GM12801 (cell line): ENCODE measurements around the gene BCAS1.

Experiments
- TF ChIP-seq, protein P1 (sequence below): IDR thresholded peaks from one replicate; pipeline ENCODE4 v1.5.1; 2011; ENCODE audit warnings: control low read depth; ENCODE audit not compliant: insufficient read length; ENCODE audit errors: extremely low read depth

The BCAS1 gene

DNA sequence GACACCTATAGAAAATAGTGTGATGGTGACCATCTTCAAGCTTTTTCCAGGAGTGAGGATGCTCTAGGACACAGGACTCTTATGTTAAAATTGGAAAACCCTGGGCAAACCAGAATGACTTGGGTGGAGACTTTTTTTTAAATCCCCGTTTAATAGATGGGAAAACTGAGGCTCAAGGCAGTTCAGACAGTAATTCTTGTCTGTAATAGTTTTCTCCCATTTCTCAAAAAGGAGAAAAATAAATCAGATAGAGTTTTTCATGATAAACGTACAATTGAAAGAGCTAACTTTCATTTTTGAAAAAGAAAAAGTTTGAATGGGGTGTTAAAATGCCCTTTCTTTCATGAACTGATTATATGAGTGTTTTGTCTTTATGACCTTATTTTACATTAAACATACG lies 6.8 kb downstream of the BCAS1 start:
- TF ChIP-seq, protein P1, sequence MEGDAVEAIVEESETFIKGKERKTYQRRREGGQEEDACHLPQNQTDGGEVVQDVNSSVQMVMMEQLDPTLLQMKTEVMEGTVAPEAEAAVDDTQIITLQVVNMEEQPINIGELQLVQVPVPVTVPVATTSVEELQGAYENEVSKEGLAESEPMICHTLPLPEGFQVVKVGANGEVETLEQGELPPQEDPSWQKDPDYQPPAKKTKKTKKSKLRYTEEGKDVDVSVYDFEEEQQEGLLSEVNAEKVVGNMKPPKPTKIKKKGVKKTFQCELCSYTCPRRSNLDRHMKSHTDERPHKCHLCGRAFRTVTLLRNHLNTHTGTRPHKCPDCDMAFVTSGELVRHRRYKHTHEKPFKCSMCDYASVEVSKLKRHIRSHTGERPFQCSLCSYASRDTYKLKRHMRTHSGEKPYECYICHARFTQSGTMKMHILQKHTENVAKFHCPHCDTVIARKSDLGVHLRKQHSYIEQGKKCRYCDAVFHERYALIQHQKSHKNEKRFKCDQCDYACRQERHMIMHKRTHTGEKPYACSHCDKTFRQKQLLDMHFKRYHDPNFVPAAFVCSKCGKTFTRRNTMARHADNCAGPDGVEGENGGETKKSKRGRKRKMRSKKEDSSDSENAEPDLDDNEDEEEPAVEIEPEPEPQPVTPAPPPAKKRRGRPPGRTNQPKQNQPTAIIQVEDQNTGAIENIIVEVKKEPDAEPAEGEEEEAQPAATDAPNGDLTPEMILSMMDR, result no peak

DNA sequence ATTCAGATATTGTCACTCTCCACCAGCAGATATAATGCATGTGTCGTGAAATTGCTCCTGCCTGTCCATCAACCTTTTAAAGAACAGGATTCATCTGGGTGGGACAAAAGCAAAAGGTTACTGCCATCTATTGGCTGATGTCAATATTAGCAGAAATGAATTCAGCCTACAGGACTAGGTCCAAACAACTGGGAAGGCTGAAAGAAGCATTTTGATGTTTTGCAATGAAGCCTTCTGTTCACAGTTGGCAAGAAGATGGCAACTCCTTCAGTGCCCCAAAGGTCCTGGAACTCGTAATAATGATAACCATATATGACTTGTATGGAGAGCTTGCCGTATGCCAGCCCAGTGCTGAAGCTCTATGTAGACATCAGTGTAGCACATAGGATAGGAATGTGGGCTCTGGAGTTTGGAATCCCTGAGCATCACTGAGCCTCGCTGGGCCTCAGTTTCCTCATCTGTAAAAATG lies 7.5 kb downstream of the BCAS1 start:
- TF ChIP-seq, protein P1, result no peak

DNA sequence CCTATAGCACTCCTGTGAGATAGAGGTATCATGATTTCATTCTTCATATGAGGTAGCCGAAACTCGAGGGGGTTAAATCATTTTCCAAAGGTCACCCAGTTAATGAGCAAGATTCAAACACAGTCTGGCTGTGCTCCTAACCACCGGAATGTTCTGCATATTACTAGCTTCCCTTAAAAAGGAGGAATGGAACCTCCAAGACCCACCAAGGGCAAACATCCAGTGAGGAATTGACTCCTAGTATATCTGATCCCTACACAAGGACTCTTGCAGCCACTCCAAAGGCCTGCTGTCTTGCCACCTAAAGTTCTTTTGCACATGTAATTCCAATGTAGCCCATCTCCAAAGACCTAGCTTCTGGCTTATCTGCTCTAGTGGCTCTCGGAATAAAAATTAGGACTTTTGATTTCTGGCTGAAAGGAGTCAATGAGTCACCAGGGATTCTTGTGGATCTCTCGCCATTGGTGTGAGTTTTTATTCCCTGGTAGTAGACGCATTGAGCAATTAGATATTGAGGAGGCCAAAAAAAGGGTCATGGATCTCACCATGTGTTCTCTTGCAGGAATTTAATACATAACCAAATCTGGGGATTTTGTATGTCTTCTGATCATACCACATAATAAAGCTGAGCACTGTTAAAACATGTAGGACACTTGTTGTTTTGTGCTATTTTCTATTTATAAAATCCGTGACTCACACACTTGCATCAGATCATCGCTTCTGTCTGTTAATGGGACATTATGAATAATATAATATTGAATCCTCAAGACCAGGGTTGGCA lies 9.1 kb downstream of the BCAS1 start:
- TF ChIP-seq, protein P1, result no peak

DNA sequence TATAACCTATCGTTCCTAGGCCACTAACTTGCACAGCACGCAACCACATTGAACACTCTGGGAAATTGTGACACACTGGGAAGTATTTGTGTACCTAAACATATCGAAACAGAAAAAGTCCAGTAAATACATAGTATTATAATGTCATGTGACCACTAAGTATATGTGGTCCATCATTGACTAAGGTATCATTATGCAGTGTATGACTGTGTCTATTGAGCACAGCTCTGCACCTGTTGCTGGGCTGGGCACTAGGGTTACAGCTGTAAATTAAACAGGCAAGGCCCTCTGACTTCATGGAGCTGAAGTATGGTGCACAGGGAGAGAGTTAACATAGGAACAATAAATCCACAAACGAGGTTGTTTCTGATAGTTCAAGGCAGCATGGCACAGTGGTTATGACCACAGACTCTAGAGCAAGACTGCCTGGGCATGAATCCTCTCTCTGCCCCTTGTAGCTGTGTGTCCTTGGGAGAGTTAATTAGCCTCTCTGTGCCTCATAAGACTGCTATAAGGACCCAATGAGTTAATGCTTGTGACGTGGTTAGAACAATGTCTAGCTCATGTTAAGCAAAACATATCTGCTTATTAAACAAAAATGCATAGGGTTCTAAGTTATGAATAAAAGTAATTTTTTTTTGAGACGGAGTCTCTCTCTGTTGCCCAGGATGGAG lies 10.6 kb downstream of the BCAS1 start:
- TF ChIP-seq, protein P1, result no peak

DNA sequence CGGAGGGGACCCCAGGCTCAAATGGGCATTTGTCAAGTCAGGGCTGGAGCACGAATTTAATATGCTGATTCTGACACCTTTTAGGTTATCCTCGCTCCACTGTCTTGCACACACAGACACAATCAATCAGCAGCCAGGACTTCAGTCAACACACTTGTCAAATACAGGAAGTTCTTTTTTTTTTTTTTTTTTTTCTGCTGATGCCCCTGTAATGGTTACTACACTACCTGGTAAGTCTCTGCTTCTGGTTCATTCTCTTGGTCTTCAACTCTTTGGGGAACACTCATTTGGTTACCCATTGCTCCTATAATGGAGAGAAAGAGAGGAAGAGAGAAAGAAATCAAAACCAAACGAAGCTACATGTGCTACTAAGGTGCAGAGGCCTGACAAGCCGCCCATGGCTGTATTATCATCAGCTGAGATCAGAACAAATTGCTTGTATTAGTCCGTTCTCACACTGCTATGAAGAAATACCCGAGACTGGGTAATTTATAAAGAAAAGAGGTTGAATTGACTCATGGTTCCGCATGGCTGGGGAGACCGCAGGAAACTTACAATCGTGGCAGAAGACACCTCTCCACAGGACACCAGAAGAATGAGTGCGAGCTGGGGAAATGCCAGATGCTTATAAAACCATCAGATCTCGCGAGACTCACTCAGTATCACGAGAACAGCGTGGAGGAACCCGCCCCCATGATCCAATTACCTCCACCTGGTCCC lies 11.8 kb downstream of the BCAS1 start:
- TF ChIP-seq, protein P1, result no peak

DNA sequence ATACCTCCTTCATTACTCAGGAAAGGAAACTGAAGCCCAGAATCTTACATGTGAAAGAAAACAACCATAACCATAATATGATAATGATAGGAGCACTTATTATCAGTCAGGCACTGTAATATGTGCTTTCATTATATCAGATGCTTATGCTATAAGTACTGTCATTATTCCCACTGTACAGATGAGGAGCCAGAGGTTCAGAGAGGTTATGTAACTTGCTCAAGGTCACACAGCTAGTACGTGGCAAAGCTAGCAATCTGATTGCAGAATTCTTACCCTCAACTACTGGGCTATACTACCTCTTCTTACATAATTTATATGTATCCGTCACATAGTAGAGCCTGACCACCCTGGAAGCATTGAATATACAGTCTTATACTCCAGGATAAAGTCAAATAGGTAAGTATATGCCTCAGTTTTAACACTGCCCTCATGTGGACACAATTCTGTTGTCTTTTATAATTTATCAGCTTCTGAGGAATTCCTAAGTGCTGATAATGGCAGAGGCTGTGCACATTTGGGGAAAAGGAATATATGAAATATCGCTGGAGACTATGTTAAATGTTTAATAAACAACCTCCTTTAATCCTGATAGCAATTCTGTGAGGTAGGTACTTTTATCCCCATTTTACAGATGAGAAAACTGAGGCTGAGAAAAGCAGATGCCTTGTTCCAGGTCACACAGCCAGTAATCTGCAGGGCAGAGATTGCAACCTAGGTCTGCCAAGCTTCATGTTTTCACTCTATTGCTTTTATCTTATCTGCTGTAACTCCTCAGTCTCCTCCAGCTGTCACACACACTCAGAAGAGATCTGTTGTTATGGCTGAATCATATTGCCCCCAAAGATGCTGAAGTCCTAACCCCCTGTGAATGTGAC lies 13.4 kb downstream of the BCAS1 start:
- TF ChIP-seq, protein P1, result no peak
